ENCODE data around the gene PHKG2.

DNA sequence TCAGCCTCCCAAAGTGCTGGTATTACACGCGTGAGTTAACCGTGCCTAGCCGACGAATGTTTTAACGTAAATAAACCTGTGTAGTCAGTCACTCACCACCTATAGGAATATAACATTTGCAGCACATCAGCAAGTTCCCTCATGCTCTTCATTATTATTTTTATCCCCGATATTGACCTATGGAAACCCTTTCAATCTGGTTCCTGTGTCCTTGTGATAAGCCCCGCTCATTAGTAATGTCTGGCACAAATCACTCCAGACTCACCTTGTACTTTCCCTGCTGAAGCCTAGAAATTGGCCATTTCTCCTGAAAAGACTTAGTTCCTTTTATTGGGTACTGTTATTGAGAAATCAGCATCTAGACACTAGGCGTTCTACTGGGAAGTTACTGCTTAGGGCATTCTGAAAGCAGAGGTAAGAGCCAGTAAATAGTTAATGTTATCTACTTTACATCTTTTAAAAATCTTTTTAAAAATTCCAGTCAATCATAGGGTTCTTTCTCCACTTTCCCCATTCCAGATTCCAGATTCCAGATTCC, 1.5 kb upstream of the PHKG2 start:
- TF ChIP-seq, protein P1, sequence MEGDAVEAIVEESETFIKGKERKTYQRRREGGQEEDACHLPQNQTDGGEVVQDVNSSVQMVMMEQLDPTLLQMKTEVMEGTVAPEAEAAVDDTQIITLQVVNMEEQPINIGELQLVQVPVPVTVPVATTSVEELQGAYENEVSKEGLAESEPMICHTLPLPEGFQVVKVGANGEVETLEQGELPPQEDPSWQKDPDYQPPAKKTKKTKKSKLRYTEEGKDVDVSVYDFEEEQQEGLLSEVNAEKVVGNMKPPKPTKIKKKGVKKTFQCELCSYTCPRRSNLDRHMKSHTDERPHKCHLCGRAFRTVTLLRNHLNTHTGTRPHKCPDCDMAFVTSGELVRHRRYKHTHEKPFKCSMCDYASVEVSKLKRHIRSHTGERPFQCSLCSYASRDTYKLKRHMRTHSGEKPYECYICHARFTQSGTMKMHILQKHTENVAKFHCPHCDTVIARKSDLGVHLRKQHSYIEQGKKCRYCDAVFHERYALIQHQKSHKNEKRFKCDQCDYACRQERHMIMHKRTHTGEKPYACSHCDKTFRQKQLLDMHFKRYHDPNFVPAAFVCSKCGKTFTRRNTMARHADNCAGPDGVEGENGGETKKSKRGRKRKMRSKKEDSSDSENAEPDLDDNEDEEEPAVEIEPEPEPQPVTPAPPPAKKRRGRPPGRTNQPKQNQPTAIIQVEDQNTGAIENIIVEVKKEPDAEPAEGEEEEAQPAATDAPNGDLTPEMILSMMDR (IDR thresholded peaks at IDR 0.05): no peak
- TF ChIP-seq EP300 (IDR thresholded peaks at IDR 0.05): no peak
- TF ChIP-seq POLR2A (IDR thresholded peaks at IDR 0.05): no peak
